BLaER1 treated with 17β-estradiol and CSF1 and Interleukin-3, amounts not matched to agents 10 nM and 100 nM (cell line): Measurements from ENCODE around the gene PDE12.

Experiments
- H3K27ac ChIP-seq, 11 experiments: shearing (Covaris generic); formaldehyde crosslinking; 2 replicates each; pipeline ENCODE4 v1.8.1; 2022
- H3K27me3 ChIP-seq, 11 experiments: shearing (Covaris generic); formaldehyde crosslinking; 2 replicates each; pipeline ENCODE4 v1.8.1; 2022
- H3K36me3 ChIP-seq, 11 experiments: shearing (Covaris generic); formaldehyde crosslinking; 2 replicates each; pipeline ENCODE4 v1.8.1; 2022
- H3K4me1 ChIP-seq, 10 experiments: shearing (Covaris generic); formaldehyde crosslinking; 2 replicates each; pipeline ENCODE4 v1.8.1; 2022
- H3K4me2 ChIP-seq, 11 experiments: shearing (Covaris generic); formaldehyde crosslinking; 2 replicates each; pipeline ENCODE4 v1.8.1; 2022
- H3K4me3 ChIP-seq, 10 experiments: shearing (Covaris generic); formaldehyde crosslinking; 2 replicates each; pipeline ENCODE4 v1.8.1; 2022
- H3K9ac ChIP-seq, 11 experiments: shearing (Covaris generic); formaldehyde crosslinking; 2 replicates each; pipeline ENCODE4 v1.8.1; 2022
- H3K9me3 ChIP-seq, 11 experiments: shearing (Covaris generic); formaldehyde crosslinking; replicated peaks in 1 of 11; 2 replicates each; pipeline ENCODE4 v1.8.1; 2022
- H4K20me1 ChIP-seq, 11 experiments: shearing (Covaris generic); formaldehyde crosslinking; 2 replicates each; pipeline ENCODE4 v1.8.1; 2022
- Cebpa-rat ChIP-seq, 11 experiments: shearing (Covaris generic); IDR thresholded peaks; 2 replicates each; pipeline ENCODE4 v1.8.1; 2022

PDE12 gene

DNA sequence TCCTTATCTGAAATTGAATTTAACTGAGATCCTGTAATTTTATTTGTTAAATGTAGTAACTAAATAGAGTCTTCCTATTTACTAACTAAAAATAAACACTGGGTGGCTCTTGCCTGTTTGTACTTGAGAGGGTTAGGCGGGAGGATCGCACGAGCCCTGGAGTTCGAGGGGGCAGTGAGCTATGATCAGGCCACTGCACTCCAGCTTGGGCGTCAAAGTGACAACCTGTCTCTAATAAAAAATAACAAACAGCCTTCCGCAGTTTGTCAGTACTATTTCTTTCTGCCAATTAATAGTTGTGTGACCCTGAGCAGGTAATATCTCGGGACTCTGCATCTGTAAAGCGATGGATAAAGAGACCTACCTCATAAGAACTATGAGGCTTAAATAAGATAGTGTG lies 768 bp upstream of the PDE12 start:
- no peak for TF ChIP-seq Cebpa-rat (IDR thresholded peaks at IDR 0.05)
- H3K4me1 ChIP-seq, result peaks cover 27 to 38% (median 36%) of the 10 kb centered on the region in 10 experiments
- peaks cover 10 to 40% (median 36%) of the 10 kb centered on the region in 11 experiments; a peak in 19 of 22 replicates for H4K20me1 ChIP-seq
- peak overlapping the region; percentile 87 to 98 (median 96) for H3K9ac ChIP-seq
- H3K4me2 ChIP-seq, result peak overlapping the region; percentile 86 to 100 (median 94)
- peaks cover 11 to 26% (median 18%) of the 10 kb centered on the region in 11 experiments; a peak in 21 of 22 replicates for H3K36me3 ChIP-seq
- H3K9me3 ChIP-seq, result no peaks in the 10 kb centered on the region
- no peaks in the 10 kb centered on the region for H3K27me3 ChIP-seq
- H3K4me3 ChIP-seq, result peak overlapping the region; percentile 83 to 97 (median 89)
- H3K27ac ChIP-seq, result peak overlapping the region; percentile 89 to 97 (median 94)

GRCh38 chr3:57556459-57557084 lies 498 bp downstream of the PDE12 start:
- Histone ChIP-seq H3K4me1 (peaks cover 27 to 50% (median 42%) of the 10 kb centered on the region in 10 experiments), H4K20me1 (peaks cover 10 to 52% (median 48%) of the 10 kb centered on the region in 11 experiments; a peak in 19 of 22 replicates), H3K4me3 (peak overlapping the region; percentile 83 to 97 (median 89)), H3K36me3 (peaks cover 22 to 39% (median 29%) of the 10 kb centered on the region in 11 experiments; a peak in 21 of 22 replicates), H3K9me3 (no peaks in the 10 kb centered on the region), H3K4me2 (peak overlapping the region; percentile 86 to 100 (median 94)), H3K27me3 (no peaks in the 10 kb centered on the region), H3K27ac (peak overlapping the region; percentile 89 to 97 (median 94)), H3K9ac (peak overlapping the region; percentile 87 to 98 (median 96))
- TF ChIP-seq Cebpa-rat (IDR thresholded peaks at IDR 0.05), result no peak

DNA sequence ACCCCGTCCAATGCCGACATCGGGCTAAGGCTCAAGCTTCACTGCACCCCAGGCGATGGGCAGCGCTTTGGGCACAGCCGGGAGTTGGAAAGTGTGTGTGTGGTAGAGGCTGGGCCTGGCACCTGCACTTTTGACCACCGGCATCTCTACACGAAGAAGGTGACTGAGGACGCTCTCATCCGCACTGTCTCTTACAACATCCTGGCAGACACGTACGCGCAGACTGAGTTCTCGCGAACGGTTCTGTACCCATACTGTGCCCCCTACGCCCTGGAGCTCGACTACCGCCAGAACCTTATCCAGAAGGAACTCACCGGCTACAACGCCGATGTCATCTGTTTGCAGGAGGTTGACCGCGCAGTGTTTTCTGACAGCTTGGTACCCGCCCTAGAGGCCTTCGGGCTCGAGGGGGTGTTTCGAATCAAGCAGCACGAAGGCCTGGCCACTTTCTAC lies 1.0 kb downstream of the PDE12 start:
- peaks cover 22 to 44% (median 35%) of the 10 kb centered on the region in 11 experiments; a peak in 21 of 22 replicates for H3K36me3 ChIP-seq
- H3K4me1 ChIP-seq, result peaks cover 27 to 51% (median 42%) of the 10 kb centered on the region in 10 experiments
- no peak for TF ChIP-seq Cebpa-rat (IDR thresholded peaks at IDR 0.05)
- peak overlapping the region; percentile 89 to 97 (median 94) for H3K27ac ChIP-seq
- H3K4me2 ChIP-seq, result peak overlapping the region; percentile 86 to 100 (median 94)
- H3K9me3 ChIP-seq, result no peaks in the 10 kb centered on the region
- H3K9ac ChIP-seq, result peak overlapping the region; percentile 87 to 98 (median 96)
- no peaks in the 10 kb centered on the region for H3K27me3 ChIP-seq
- H3K4me3 ChIP-seq, result peak overlapping the region; percentile 83 to 97 (median 89)
- H4K20me1 ChIP-seq, result peaks cover 10 to 58% (median 53%) of the 10 kb centered on the region in 11 experiments; a peak in 19 of 22 replicates

GRCh38 chr3:57559526-57559925 lies 3.5 kb downstream of the PDE12 start:
- Histone ChIP-seq H3K9ac (peak overlapping the region in 2 of 11 experiments; percentile 20 to 97; a peak in 1 of 22 replicates), H3K4me3 (peak overlapping the region in 8 of 10 experiments; percentile 4 to 97 (median 87); a peak in 12 of 20 replicates), H3K27ac (no peak overlapping the region), H4K20me1 (peaks cover 20 to 82% (median 73%) of the 10 kb centered on the region in 11 experiments; a peak in 20 of 22 replicates), H3K27me3 (no peaks in the 10 kb centered on the region), H3K4me1 (peaks cover 27 to 51% (median 42%) of the 10 kb centered on the region in 10 experiments), H3K36me3 (peaks cover 37 to 68% (median 58%) of the 10 kb centered on the region in 11 experiments), H3K4me2 (peak overlapping the region; percentile 86 to 100 (median 94)), H3K9me3 (no peaks in the 10 kb centered on the region)
- no peak for TF ChIP-seq Cebpa-rat (IDR thresholded peaks at IDR 0.05)

DNA sequence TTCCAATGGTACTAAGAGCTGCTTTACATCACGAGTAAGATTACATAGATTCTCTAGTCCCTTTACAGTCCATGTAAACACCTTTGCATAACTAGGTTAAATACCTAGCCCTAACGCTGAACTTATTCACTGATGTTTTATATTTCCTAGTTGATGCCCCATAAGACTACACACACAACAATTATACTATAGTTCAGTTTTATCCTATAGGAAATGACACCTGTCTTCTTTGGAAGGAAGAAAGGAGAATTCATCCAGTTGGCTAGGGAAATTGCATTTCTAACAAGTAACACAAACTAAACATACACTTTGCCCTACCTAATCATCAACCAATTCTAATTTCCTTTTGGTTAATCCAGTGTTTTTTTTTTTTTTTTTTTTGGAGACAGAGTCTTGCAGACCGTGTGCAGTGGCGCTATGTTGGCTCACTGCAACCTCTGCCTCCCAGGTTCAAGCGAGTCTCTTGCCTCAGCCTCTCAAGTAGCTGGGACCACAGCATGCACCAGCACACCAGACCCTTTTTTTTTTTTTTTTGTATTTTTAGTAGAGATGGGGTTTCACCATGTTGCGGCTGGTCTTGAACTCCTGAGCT lies 13.9 kb downstream of the PDE12 start:
- Histone ChIP-seq H3K4me1 (no peaks in the 10 kb centered on the region; a peak in 2 of 20 replicates), H3K27ac (no peak overlapping the region), H3K4me2 (no peak overlapping the region), H4K20me1 (peaks cover 7 to 100% (median 70%) of the 10 kb centered on the region in 11 experiments; a peak in 19 of 22 replicates), H3K36me3 (peaks cover 96 to 100% (median 99%) of the 10 kb centered on the region in 11 experiments), H3K9ac (no peak overlapping the region), H3K4me3 (no peak overlapping the region), H3K9me3 (no peaks in the 10 kb centered on the region), H3K27me3 (no peaks in the 10 kb centered on the region)
- TF ChIP-seq Cebpa-rat (IDR thresholded peaks at IDR 0.05), result no peak

DNA sequence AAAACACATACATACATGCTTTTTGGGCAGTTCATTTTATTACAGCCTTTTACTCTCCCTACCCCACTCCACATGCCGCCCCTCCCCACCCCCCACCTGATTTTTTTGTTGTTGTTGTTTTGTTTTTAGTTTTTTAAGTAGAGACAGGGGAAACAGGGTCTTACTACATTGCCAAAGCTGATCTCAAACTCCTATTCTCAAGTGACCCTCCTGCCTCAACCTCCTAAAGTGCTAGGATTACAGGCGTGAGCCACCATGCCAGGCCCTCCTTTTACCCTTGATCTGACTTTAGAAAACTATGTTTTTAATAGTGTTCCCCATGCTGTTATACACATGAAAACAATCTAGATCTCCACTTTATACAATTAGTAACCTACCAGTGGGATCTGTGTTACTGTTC lies 14.8 kb downstream of the PDE12 start:
- H3K9ac ChIP-seq, result no peak overlapping the region
- no peak for TF ChIP-seq Cebpa-rat (IDR thresholded peaks at IDR 0.05)
- no peaks in the 10 kb centered on the region for H3K27me3 ChIP-seq
- H3K4me1 ChIP-seq, result no peaks in the 10 kb centered on the region; a peak in 3 of 20 replicates
- H3K9me3 ChIP-seq, result no peaks in the 10 kb centered on the region
- H3K27ac ChIP-seq, result no peak overlapping the region
- no peak overlapping the region for H3K4me3 ChIP-seq
- H3K4me2 ChIP-seq, result no peak overlapping the region
- peaks cover 94 to 100% (median 99%) of the 10 kb centered on the region in 11 experiments for H3K36me3 ChIP-seq
- H4K20me1 ChIP-seq, result peaks cover 7 to 95% (median 72%) of the 10 kb centered on the region in 11 experiments; a peak in 19 of 22 replicates

GRCh38 chr3:57572096-57572495 lies 16.0 kb downstream of the PDE12 start:
- Histone ChIP-seq H3K36me3 (peaks cover 92 to 100% (median 98%) of the 10 kb centered on the region in 11 experiments), H3K9me3 (no peaks in the 10 kb centered on the region), H3K27ac (no peak overlapping the region), H4K20me1 (peaks cover 7 to 95% (median 73%) of the 10 kb centered on the region in 11 experiments; a peak in 19 of 22 replicates), H3K4me1 (peaks cover 0 to 12% (median 9%) of the 10 kb centered on the region in 10 experiments; a peak in 15 of 20 replicates), H3K27me3 (no peaks in the 10 kb centered on the region), H3K4me3 (no peak overlapping the region), H3K9ac (no peak overlapping the region), H3K4me2 (no peak overlapping the region)
- TF ChIP-seq Cebpa-rat (IDR thresholded peaks at IDR 0.05), result no peak

DNA sequence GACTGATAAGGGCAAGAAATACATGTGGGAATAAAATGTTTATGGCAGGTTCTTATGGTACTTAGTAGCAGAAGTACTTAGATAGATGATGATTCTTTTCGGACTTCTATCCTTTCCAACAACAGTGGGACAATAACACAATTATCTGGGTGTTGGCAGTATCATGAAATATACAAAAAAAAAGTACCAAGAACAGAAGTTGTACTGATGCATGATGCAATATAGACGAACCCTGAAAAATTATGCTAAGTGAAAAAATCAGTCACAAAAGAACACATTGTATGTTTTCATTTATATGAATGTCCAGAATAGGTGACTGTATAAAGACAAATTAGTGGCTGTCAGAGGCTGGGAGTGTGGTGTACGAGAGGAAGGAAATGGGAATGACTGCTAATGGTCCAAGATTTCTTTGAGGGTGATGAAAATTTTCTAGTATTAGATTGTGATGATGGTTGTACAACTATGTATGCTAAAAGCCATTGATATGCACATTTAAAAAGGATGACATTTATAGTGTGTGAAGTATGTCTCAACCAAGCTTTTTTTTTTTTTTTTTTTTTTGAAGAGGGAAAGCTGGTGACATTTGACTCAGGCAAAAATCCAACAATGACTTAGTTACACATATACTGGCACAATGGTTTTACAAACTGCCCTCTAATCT lies 20.0 kb downstream of the PDE12 start:
- Histone ChIP-seq H3K4me1 (peaks cover 12 to 34% (median 29%) of the 10 kb centered on the region in 10 experiments; a peak in 19 of 20 replicates), H3K27ac (no peak overlapping the region; a peak in 1 of 22 replicates), H3K4me3 (no peak overlapping the region), H3K36me3 (peaks cover 86 to 100% (median 97%) of the 10 kb centered on the region in 11 experiments), H3K27me3 (no peaks in the 10 kb centered on the region), H3K4me2 (peak overlapping the region in 4 of 11 experiments; percentile 71 to 82 (median 78); a peak in 6 of 22 replicates), H3K9me3 (no peaks in the 10 kb centered on the region), H4K20me1 (peaks cover 7 to 97% (median 74%) of the 10 kb centered on the region in 11 experiments; a peak in 19 of 22 replicates), H3K9ac (no peak overlapping the region)
- 0 out of 22 replicates have a peak, but pooled peaks of 1 of the 11 experiments have one; percentile 12 for TF ChIP-seq Cebpa-rat (IDR thresholded peaks at IDR 0.05)
